ENCODE measurements around the gene RAB6A.

- TF ChIP-seq CTCF (IDR thresholded peaks at IDR 0.05), result no peak
- TF ChIP-seq ZFX (IDR thresholded peaks at IDR 0.05; ENCODE audit: borderline replicate concordance), result no peak
Observed at GRCh38 chr11:73810637-73811036, 49.8 kb upstream of the RAB6A start.
